H1 (cell line): ENCODE measurements around the gene HOXB3. TPM values are rescaled to one million over a fixed set of nuclear protein-coding genes. Genes with fewer than 3 reads are reported as not detected.

ENCODE experiments used
- CBX5 ChIP-seq: fragments of 300-800, 300-1000 bp; sonication (generic); IDR thresholded peaks from 2 replicates; pipeline ENCODE4 v1.7.1; 2016; ENCODE audit warnings: antibody characterized with exemption, low read length, low read depth
- CHD7 ChIP-seq: fragments of 300-600 bp; sonication (generic); IDR thresholded peaks from 2 replicates; pipeline ENCODE4 v1.7.1; 2012; ENCODE audit warnings: low read length, moderate library complexity, mild to moderate bottlenecking, inconsistent platforms; ENCODE audit not compliant: insufficient replicate concordance
- GABPA ChIP-seq: IDR thresholded peaks from 2 replicates; pipeline ENCODE4 v1.6.1; 2011; ENCODE audit warnings: mild to moderate bottlenecking, low read length, moderate library complexity, borderline replicate concordance; ENCODE audit not compliant: insufficient read depth
- HDAC2 ChIP-seq, 2 experiments: fragments of 300-600 bp in 1 of 2; sonication (generic) in 1 of 2; IDR thresholded peaks; 2 replicates each; pipeline ENCODE4 v1.6.1; 2011 to 2012; ENCODE audit warnings: low read depth in 2 of 2, low read length in 2 of 2, mild to moderate bottlenecking in 2 of 2, moderate library complexity in 2 of 2, borderline replicate concordance in 1 of 2, inconsistent platforms in 1 of 2
- MAX ChIP-seq: IDR thresholded peaks from 2 replicates; pipeline ENCODE4 v1.6.1; 2012; ENCODE audit warnings: inconsistent platforms
- RAD21 ChIP-seq, 2 experiments: IDR thresholded peaks in 1 of 2; conservative IDR thresholded peaks in 1 of 2; 2 replicates each; pipeline ENCODE4 v1.6.1; 2011; ENCODE audit warnings: low read depth in 2 of 2, low read length in 2 of 2, improper control_type of control experiment in 1 of 2, inconsistent platforms in 1 of 2, mild to moderate bottlenecking in 1 of 2, moderate library complexity in 1 of 2
- RFX5 ChIP-seq: IDR thresholded peaks from 2 replicates; pipeline ENCODE4 v1.6.1; 2011; ENCODE audit warnings: low read depth, low read length, improper control_type of control experiment, borderline replicate concordance
- SIRT6 ChIP-seq: IDR thresholded peaks from one replicate; pipeline ENCODE4 v1.7.1; 2012; ENCODE audit warnings: low read length, inconsistent platforms
- SP4 ChIP-seq: IDR thresholded peaks from 2 replicates; pipeline ENCODE4 v1.6.1; 2012; ENCODE audit warnings: low read length, inconsistent platforms
- TAF1 ChIP-seq: IDR thresholded peaks from 2 replicates; pipeline ENCODE4 v1.6.1; 2011; ENCODE audit warnings: mild to moderate bottlenecking, low read depth, low read length
- polyA plus RNA-seq, 7 experiments: library from polyadenylated mRNA; depleted of rRNA in 3 of 7; stranded (reverse) in 5 of 7; unstranded in 2 of 7; fragments of >200 nt in 5 of 7; fragments of 200-250 nt in 2 of 7; gene quantifications; 1 replicate in 5 of 7; 2 replicates in 1 of 7; 4 replicates in 1 of 7; pipeline versions ENCODE4 v1.2.1 to v1.2.3, GENCODE V29; 2011 to 2013; ENCODE audit warnings: missing spikeins in 2 of 7, mixed read lengths in 2 of 7
- total RNA-seq: library from RNA; stranded (reverse); fragmentation: NEBNext Ultra II Directional; extraction: Animal tissue kit (Norgen Biotek cat#: 25700); gene quantifications from 2 replicates; pipeline ENCODE4 v1.2.1, GENCODE V29; 2021

Gene HOXB3
- total and polyA plus RNA-seq, 2 of the 8 experiments (the other 6 are each of a cell fraction or from before 2014, with no cell fraction given) = not detected

- TF ChIP-seq CHD7 (no peak), SIRT6 (no peak), CBX5 (no peak), TAF1 (no peak), RAD21 (IDR thresholded peaks at IDR 0.05 in 1 of 2, conservative IDR thresholded peaks at IDR 0.05 in 1 of 2; ENCODE audit: low read depth in 2 of 2, low read length in 2 of 2) (no peak), GABPA (no peak), SP4 (no peak), HDAC2 (IDR thresholded peaks at IDR 0.05; ENCODE audit: borderline replicate concordance in 1 of 2, low read depth in 2 of 2, low read length in 2 of 2) (no peak), MAX (no peak), RFX5 (no peak)
Observed at GRCh38 chr17:48568499-48569239, 21.4 kb downstream of the HOXB3 start (continued).
